ENCODE results near the gene ACYP2. TPM values are rescaled to one million over a fixed set of nuclear protein-coding genes. Genes with fewer than 3 reads are reported as not detected.

The ACYP2 gene
- total and polyA plus RNA-seq, 2 donors (not counting 1 experiment from before 2014, with no cell fraction given), result 14.0 to 17.2 TPM

DNA sequence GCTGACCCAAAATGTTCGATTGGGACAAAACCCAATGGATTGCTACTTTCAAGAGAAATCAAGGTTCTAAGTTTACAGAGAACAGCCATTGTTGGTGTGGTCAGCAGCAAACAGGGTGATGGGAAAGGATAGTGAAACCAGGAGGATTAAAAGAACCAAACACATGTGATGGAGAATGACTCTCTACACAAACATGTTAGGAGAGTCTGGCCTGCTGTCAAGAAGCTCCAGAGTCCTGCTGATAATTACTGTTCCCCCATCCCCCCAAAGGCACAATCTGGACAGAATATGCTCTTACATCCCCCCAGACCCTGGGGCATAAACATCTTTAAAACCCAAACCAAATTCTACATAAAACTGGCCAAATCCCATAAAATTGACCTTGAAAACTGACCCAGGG, 32.0 kb upstream of the ACYP2 start:
- ChIA-PET POLR2A (no interaction called here), CTCF (interaction anchor here (1.3 to 1.7 kb wide), 3 partner anchors 15 to 621 kb away, joined by 4 to 5 read pairs (median 5); no protein-coding TSS in a partner anchor)
- intact Hi-C loops (cut with micrococcal nuclease), result no loop called here
- H3K79me2 ChIP-seq (ENCODE audit: control insufficient read depth, insufficient read depth, low read length), result no peaks in the 10 kb centered on the region
- no peak overlapping the region for H3K9ac ChIP-seq (ENCODE audit: low read length)
- no peak for TF ChIP-seq EZH2 (IDR thresholded peaks at IDR 0.05; ENCODE audit: borderline replicate concordance, insufficient read depth, low read depth, low read length, poor library complexity, severe bottlenecking)
- TF ChIP-seq, protein P1, sequence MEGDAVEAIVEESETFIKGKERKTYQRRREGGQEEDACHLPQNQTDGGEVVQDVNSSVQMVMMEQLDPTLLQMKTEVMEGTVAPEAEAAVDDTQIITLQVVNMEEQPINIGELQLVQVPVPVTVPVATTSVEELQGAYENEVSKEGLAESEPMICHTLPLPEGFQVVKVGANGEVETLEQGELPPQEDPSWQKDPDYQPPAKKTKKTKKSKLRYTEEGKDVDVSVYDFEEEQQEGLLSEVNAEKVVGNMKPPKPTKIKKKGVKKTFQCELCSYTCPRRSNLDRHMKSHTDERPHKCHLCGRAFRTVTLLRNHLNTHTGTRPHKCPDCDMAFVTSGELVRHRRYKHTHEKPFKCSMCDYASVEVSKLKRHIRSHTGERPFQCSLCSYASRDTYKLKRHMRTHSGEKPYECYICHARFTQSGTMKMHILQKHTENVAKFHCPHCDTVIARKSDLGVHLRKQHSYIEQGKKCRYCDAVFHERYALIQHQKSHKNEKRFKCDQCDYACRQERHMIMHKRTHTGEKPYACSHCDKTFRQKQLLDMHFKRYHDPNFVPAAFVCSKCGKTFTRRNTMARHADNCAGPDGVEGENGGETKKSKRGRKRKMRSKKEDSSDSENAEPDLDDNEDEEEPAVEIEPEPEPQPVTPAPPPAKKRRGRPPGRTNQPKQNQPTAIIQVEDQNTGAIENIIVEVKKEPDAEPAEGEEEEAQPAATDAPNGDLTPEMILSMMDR (IDR thresholded peaks at IDR 0.05), result no peak
- H3K4me1 ChIP-seq (ENCODE audit: control insufficient read depth in 2 of 2, insufficient read depth in 2 of 2, low read length in 2 of 2), result peaks cover 0 to 3% of the 10 kb centered on the region in 2 donors
- DNase-seq (no peak), ATAC-seq (ENCODE audit: low read depth) (no peak)
- no peaks in the 10 kb centered on the region for H3K27me3 ChIP-seq (replicated peaks in 1 of 4; ENCODE audit: control extremely low read depth in 1 of 4, control insufficient read depth in 3 of 4, insufficient read depth in 4 of 4, low read length in 3 of 4)
- no peaks in the 10 kb centered on the region for H4K20me1 ChIP-seq (ENCODE audit: control insufficient read depth, insufficient read depth, low read length, poor library complexity, severe bottlenecking)
- peak overlapping the region; percentile 38 for H3K27ac Mint-ChIP-seq
- H3K27me3 Mint-ChIP-seq, result no peaks in the 10 kb centered on the region
- H3K4me3 Mint-ChIP-seq, result no peak overlapping the region
- no peak overlapping the region for H3K4me2 ChIP-seq (replicated peaks; ENCODE audit: low read depth, low read length, poor library complexity, severe bottlenecking)
- H3K9me3 Mint-ChIP-seq (ENCODE audit: insufficient read depth), result no peaks in the 10 kb centered on the region
- H3K27ac ChIP-seq (ENCODE audit: low read length in 2 of 2), result no peak overlapping the region
- H3K4me1 Mint-ChIP-seq, result peaks cover 21% of the 10 kb centered on the region
- no CpG with 5 or more reads among the region's 1 CpG for WGBS (ENCODE audit: insufficient coverage)
- H2AFZ ChIP-seq (ENCODE audit: insufficient read depth, low read depth, low read length, poor library complexity, severe bottlenecking), result no peak overlapping the region
- H3K9me3 ChIP-seq (ENCODE audit: control extremely low read depth in 1 of 3, control insufficient read depth in 2 of 3, insufficient read depth in 1 of 3, low read length in 2 of 3), result no peaks in the 10 kb centered on the region
- H3K4me3 ChIP-seq (ENCODE audit: control extremely low read depth in 1 of 5, extremely low read depth in 1 of 5, insufficient read depth in 1 of 5, low read depth in 2 of 5, low read length in 4 of 5), result no peak overlapping the region
- no peaks in the 10 kb centered on the region for H3K36me3 ChIP-seq (replicated peaks in 1 of 2; ENCODE audit: control extremely low read depth in 1 of 2, control insufficient read depth in 1 of 2, extremely low read depth in 1 of 2, insufficient read depth in 2 of 2, low read length in 1 of 2)

DNA sequence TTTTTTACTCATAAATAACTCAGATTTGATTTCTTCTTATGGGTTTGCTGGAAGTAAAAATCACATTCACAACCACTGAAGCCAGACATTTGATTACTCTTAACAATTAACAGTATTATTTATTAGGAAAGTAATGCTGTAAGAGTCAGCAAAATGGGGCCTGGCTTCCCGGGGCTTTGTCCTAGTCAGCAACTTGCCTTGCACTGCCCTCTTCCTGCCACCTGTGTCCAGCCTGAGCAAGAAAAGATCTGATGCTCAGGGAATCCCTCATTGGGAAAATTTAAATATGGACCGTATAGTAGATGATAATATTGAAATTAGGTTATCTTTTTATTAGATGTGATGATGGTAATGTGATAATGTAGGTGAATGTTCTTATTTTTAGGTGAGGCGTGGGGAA, 30.8 kb upstream of the ACYP2 start:
- H3K9me3 ChIP-seq (ENCODE audit: control extremely low read depth in 1 of 3, control insufficient read depth in 2 of 3, insufficient read depth in 1 of 3, low read length in 2 of 3), result no peaks in the 10 kb centered on the region
- H4K20me1 ChIP-seq (ENCODE audit: control insufficient read depth, insufficient read depth, low read length, poor library complexity, severe bottlenecking), result no peaks in the 10 kb centered on the region
- intact Hi-C loops (cut with micrococcal nuclease), result no loop called here
- ATAC-seq (ENCODE audit: low read depth) (no peak), DNase-seq (no peak)
- Mint-ChIP-seq H3K27me3 (no peaks in the 10 kb centered on the region), H3K4me3 (no peak overlapping the region), H3K9me3 (ENCODE audit: insufficient read depth) (no peaks in the 10 kb centered on the region), H3K4me1 (peaks cover 24% of the 10 kb centered on the region), H3K27ac (no peak overlapping the region)
- 94% methylated on average over 2 of the region's 3 CpGs for WGBS (ENCODE audit: insufficient coverage)
- H2AFZ ChIP-seq (ENCODE audit: insufficient read depth, low read depth, low read length, poor library complexity, severe bottlenecking), result no peak overlapping the region
- no peak overlapping the region for H3K27ac ChIP-seq (ENCODE audit: low read length in 2 of 2)
- H3K9ac ChIP-seq (ENCODE audit: low read length), result no peak overlapping the region
- H3K79me2 ChIP-seq (ENCODE audit: control insufficient read depth, insufficient read depth, low read length), result no peaks in the 10 kb centered on the region
- no peaks in the 10 kb centered on the region for H3K27me3 ChIP-seq (replicated peaks in 1 of 4; ENCODE audit: control extremely low read depth in 1 of 4, control insufficient read depth in 3 of 4, insufficient read depth in 4 of 4, low read length in 3 of 4)
- no peak overlapping the region for H3K4me2 ChIP-seq (replicated peaks; ENCODE audit: low read depth, low read length, poor library complexity, severe bottlenecking)
- no peaks in the 10 kb centered on the region for H3K36me3 ChIP-seq (replicated peaks in 1 of 2; ENCODE audit: control extremely low read depth in 1 of 2, control insufficient read depth in 1 of 2, extremely low read depth in 1 of 2, insufficient read depth in 2 of 2, low read length in 1 of 2)
- H3K4me3 ChIP-seq (ENCODE audit: control extremely low read depth in 1 of 5, extremely low read depth in 1 of 5, insufficient read depth in 1 of 5, low read depth in 2 of 5, low read length in 4 of 5), result no peak overlapping the region
- ChIA-PET POLR2A (no interaction called here), CTCF (no interaction called here)
- no peak for TF ChIP-seq EZH2 (IDR thresholded peaks at IDR 0.05; ENCODE audit: borderline replicate concordance, insufficient read depth, low read depth, low read length, poor library complexity, severe bottlenecking)
- TF ChIP-seq, protein P1 (IDR thresholded peaks at IDR 0.05), result no peak
- H3K4me1 ChIP-seq (ENCODE audit: control insufficient read depth in 2 of 2, insufficient read depth in 2 of 2, low read length in 2 of 2), result peaks cover 0 to 3% of the 10 kb centered on the region in 2 donors
